Esophagus squamous epithelium (tissue), 5 donors: ENCODE data around the gene DERL3. TPM values are rescaled to one million over a fixed set of nuclear protein-coding genes. Genes with fewer than 3 reads are reported as not detected.

Experiments
- DNase-seq: peaks from one replicate; lab custom pipeline; 2025; lab: John Stamatoyannopoulos, UW
- H3K27ac ChIP-seq, 4 donors: fragments of 200-600 bp; sonication (generic); one replicate each; pipeline ENCODE4 v1.5.1; 2016 to 2019; ENCODE audit warnings: mild to moderate bottlenecking in 1 of 4
- H3K27me3 ChIP-seq, 4 donors: fragments of 200-600 bp; sonication (generic); 1 replicate in 3 of 4; 2 replicates in 1 of 4; pipeline versions ENCODE4 v1.5.1 to v1.6.0; 2017 to 2021; ENCODE audit warnings: antibody characterized with exemption in 1 of 4
- H3K36me3 ChIP-seq, 3 donors: fragments of 200-600 bp; sonication (generic); one replicate each; pipeline ENCODE4 v1.5.1; 2016 to 2019
- H3K4me1 ChIP-seq, 3 donors: fragments of 200-600 bp; sonication (generic); one replicate each; pipeline ENCODE4 v1.5.1; 2017 to 2019
- H3K4me3 ChIP-seq, 4 donors: fragments of 200-600 bp; sonication (generic); 1 replicate in 3 of 4; 2 replicates in 1 of 4; pipeline ENCODE4 v1.5.1; 2016 to 2019; ENCODE audit warnings: mild to moderate bottlenecking in 2 of 4, moderate library complexity in 1 of 4
- H3K9me3 ChIP-seq, 3 donors: fragments of 200-600 bp; sonication (generic); one replicate each; pipeline ENCODE4 v1.5.1; 2016 to 2019
- POLR2A ChIP-seq, 4 donors: fragments of 450-650 bp; IDR thresholded peaks; one replicate each; pipeline ENCODE4 v1.6.1; 2017; ENCODE audit warnings: antibody characterized with exemption in 4 of 4, mild to moderate bottlenecking in 4 of 4, moderate library complexity in 3 of 4
- WGBS, 2 donors: methylation state at CpG; one replicate each; pipeline ENCODE4 v1.1.5; 2018; 5-methylcytosine and 5-hydroxymethylcytosine counted together
- intact Hi-C: fragments of 100-400 bp; cut with DNase I; formaldehyde crosslinking; loops from one replicate; pipeline ENCODE4 v1.15.0; 2022
- total RNA-seq, 4 donors: library from RNA; depleted of rRNA; stranded (reverse); fragments of >200 nt; gene quantifications; one replicate each; pipeline ENCODE4 v1.1.0, GENCODE V29; 2016
- TF ChIP-seq, protein P1 (sequence below), 6 experiments: fragments of 450-650 bp in 4 of 6; fragments of 200-600 bp in 2 of 6; sonication (generic) in 2 of 6; IDR thresholded peaks; one replicate each; pipeline ENCODE4 v1.5.1; 2016 to 2019; ENCODE audit warnings: antibody characterized with exemption in 6 of 6, mild to moderate bottlenecking in 4 of 6, moderate library complexity in 4 of 6
- donor health status: DM: yes; HTN: yes; CAD: no.

The DERL3 gene
- total RNA-seq, 4 donors from 2014 or later: 1.3 to 1.9 TPM; not detected in 2

DNA sequence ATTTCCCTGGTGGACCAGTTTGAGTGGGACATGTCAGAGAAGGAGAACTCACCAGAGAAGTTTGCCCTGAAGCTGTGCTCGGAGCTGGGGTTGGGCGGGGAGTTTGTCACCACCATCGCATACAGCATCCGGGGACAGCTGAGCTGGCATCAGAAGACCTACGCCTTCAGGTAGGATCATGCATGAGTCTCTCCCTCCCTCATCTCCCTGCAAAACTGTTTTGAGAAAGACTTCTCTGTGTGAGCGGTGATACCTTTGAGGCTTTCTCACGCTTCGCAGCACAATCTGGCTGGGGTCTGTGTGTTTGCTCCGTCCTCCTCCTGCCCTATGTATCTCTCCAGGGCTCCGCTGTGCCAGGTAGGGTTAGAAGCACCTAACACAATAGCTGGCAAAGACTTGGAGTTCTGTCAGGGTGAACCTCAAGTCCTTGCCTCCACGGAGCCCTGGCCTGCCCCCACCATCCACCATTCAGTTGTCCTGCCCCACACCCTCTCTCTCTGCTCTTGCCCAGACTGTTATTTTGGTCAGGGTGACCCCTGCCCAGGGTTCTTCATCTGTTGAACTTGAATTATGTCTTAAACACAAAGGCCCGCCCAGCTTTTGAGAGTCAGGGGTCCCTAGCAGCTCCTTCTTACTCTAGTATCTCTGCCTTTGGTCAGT lies 13.4 kb downstream of the DERL3 start:
- 90 to 94% methylated on average over 7 to 10 of the region's 12 CpGs for WGBS, 2 donors
- DNase-seq: no peak
- no peaks in the 10 kb centered on the region for H3K27me3 ChIP-seq
- no peaks in the 10 kb centered on the region for H3K9me3 ChIP-seq
- H3K27ac ChIP-seq: peak overlapping the region in 1 of 4 donors; percentile 26
- no peak for TF ChIP-seq POLR2A (IDR thresholded peaks at IDR 0.05)
- TF ChIP-seq, protein P1, sequence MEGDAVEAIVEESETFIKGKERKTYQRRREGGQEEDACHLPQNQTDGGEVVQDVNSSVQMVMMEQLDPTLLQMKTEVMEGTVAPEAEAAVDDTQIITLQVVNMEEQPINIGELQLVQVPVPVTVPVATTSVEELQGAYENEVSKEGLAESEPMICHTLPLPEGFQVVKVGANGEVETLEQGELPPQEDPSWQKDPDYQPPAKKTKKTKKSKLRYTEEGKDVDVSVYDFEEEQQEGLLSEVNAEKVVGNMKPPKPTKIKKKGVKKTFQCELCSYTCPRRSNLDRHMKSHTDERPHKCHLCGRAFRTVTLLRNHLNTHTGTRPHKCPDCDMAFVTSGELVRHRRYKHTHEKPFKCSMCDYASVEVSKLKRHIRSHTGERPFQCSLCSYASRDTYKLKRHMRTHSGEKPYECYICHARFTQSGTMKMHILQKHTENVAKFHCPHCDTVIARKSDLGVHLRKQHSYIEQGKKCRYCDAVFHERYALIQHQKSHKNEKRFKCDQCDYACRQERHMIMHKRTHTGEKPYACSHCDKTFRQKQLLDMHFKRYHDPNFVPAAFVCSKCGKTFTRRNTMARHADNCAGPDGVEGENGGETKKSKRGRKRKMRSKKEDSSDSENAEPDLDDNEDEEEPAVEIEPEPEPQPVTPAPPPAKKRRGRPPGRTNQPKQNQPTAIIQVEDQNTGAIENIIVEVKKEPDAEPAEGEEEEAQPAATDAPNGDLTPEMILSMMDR (IDR thresholded peaks at IDR 0.05): no peak
- peaks cover 0 to 5% (median 2%) of the 10 kb centered on the region in 3 donors for H3K4me1 ChIP-seq
- intact Hi-C loops: no loop called here
- H3K36me3 ChIP-seq: peaks cover 31 to 99% (median 51%) of the 10 kb centered on the region in 3 donors
- H3K4me3 ChIP-seq: no peak overlapping the region

DNA sequence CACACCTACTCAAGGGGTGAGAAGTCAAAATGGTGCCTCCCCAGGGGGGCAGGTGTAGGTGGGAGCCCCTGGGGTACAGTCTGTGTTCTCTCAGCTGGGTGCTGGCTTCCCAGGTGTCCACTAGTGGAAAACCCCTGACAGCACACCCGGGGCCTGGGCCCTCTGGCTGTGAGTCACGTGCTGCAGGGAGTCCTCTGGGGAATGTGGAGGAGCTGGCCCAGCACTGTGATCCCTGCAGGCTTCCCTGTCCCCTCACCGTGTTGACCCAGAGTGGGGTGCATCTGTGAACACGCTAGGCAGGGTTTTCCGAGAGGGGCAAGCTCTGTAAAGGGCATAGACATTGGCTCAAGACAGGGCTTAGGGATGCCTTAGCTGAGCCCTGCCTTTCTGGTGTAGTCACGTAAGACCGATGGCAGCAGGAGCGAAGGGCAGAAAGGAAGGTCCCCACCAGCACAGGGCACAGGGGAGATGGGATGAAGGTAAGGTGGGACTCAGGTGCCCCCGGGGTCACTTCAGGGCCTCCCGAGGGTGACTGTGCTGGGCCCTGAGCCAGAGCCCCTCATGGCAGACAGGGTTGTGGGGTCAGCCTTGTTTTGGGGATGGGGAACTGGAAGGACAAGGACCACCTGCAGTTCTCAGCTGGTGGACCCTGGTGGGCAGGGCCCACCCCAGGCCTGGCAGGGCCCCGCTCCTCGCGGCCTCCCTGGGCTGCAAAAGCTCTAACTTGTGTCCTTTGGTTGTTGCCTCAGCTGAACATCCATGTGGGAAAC lies 14.1 kb downstream of the DERL3 start:
- Histone ChIP-seq H3K27ac (no peak overlapping the region), H3K4me3 (no peak overlapping the region), H3K9me3 (no peaks in the 10 kb centered on the region), H3K27me3 (no peaks in the 10 kb centered on the region), H3K36me3 (peaks cover 35 to 98% (median 51%) of the 10 kb centered on the region in 3 donors), H3K4me1 (peaks cover 0 to 5% (median 2%) of the 10 kb centered on the region in 3 donors)
- no peak for DNase-seq
- no peak for TF ChIP-seq POLR2A (IDR thresholded peaks at IDR 0.05)
- TF ChIP-seq, protein P1 (IDR thresholded peaks at IDR 0.05): no peak
- WGBS, 2 donors: 84 to 95% methylated on average over 6 to 7 of the region's 13 CpGs
- intact Hi-C loops: no loop called here

DNA sequence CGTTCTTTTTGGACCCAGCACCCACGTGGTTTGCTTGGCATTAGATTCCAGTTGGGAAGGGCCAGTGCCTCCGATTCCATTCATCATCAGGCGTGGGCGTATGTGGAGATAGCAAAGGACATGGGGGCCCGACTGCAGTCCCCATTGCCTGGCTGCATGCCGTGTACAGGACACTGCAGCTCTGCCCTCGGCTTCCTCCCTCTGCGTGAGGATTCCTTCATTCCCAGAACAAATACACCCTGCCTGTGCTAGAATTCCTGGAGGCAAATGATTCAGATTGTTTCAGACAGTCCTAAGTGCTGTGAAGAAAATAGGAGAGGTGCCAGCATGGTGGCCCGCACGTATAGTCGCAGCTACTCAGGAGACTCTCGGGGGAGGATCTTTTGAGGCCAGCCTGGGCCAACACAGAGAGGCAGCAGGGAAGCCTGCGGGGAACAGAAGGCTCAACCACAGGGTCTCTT lies 15.4 kb downstream of the DERL3 start:
- intact Hi-C loops: no loop called here
- WGBS, 2 donors: 87 to 90% methylated on average over 7 to 13 of the region's 14 CpGs
- H3K27ac ChIP-seq: no peak overlapping the region

DNA sequence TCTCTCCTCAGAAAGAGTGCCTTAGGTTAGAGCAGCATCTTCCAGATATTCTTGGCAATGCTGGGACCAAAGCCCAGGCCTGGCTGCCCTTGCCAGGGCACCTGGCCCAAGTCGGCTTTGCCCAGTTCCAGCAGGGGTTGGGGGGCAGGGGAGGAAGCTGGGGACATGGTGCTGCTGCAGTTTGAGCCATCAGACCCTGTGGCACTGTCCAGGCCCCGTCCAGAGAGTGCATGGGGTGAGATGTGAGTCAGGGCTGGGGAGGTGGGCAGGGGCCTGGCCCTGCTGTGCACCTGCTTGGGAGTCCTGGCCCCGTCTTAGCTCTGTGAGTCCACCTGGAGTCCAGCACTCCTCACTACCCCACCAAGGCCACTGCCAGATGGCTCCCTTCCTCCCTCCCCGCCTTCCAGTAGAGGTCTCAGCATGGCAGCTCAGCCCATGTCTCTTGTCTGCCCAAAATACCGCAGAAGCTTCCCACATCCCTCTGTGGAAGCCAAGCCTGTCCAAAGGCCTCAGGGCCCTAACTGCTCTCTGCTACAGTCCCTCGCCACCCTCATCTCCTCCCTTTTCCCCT lies 16.6 kb downstream of the DERL3 start:
- H3K9me3 ChIP-seq: no peaks in the 10 kb centered on the region
- DNase-seq: no peak
- TF ChIP-seq, protein P1 (IDR thresholded peaks at IDR 0.05): no peak
- no peak for TF ChIP-seq POLR2A (IDR thresholded peaks at IDR 0.05)
- H3K4me1 ChIP-seq: peaks cover 0 to 5% (median 2%) of the 10 kb centered on the region in 3 donors
- H3K27ac ChIP-seq: no peak overlapping the region
- H3K4me3 ChIP-seq: no peak overlapping the region
- no peaks in the 10 kb centered on the region for H3K27me3 ChIP-seq
- 79 to 89% methylated on average over 3 to 4 of the region's 6 CpGs for WGBS, 2 donors
- peaks cover 42 to 98% (median 43%) of the 10 kb centered on the region in 3 donors for H3K36me3 ChIP-seq
- intact Hi-C loops: no loop called here

More for the DNA sequence above, 15.4 kb downstream of the DERL3 start:
- H3K4me1 ChIP-seq: peaks cover 0 to 5% (median 2%) of the 10 kb centered on the region in 3 donors
- H3K9me3 ChIP-seq: no peaks in the 10 kb centered on the region
- DNase-seq: no peak
- no peaks in the 10 kb centered on the region for H3K27me3 ChIP-seq
- no peak for TF ChIP-seq POLR2A (IDR thresholded peaks at IDR 0.05)
- TF ChIP-seq, protein P1 (IDR thresholded peaks at IDR 0.05): no peak
- H3K36me3 ChIP-seq: peaks cover 47 to 98% (median 51%) of the 10 kb centered on the region in 3 donors
- no peak overlapping the region for H3K4me3 ChIP-seq
